Esophagus squamous epithelium (tissue), 5 donors: ENCODE measurements around the gene PDZD8. TPM values are rescaled to one million over a fixed set of nuclear protein-coding genes. Genes with fewer than 3 reads are reported as not detected.

Source experiments
- DNase-seq: peaks from one replicate; lab custom pipeline; 2025; lab: John Stamatoyannopoulos, UW
- H3K27ac ChIP-seq, 4 donors: fragments of 200-600 bp; sonication (generic); one replicate each; pipeline ENCODE4 v1.5.1; 2016 to 2019; ENCODE audit warnings: mild to moderate bottlenecking in 1 of 4
- H3K27me3 ChIP-seq, 4 donors: fragments of 200-600 bp; sonication (generic); 1 replicate in 3 of 4; 2 replicates in 1 of 4; pipeline versions ENCODE4 v1.5.1 to v1.6.0; 2017 to 2021; ENCODE audit warnings: antibody characterized with exemption in 1 of 4
- H3K36me3 ChIP-seq, 3 donors: fragments of 200-600 bp; sonication (generic); one replicate each; pipeline ENCODE4 v1.5.1; 2016 to 2019
- H3K4me1 ChIP-seq, 3 donors: fragments of 200-600 bp; sonication (generic); one replicate each; pipeline ENCODE4 v1.5.1; 2017 to 2019
- H3K4me3 ChIP-seq, 4 donors: fragments of 200-600 bp; sonication (generic); 1 replicate in 3 of 4; 2 replicates in 1 of 4; pipeline ENCODE4 v1.5.1; 2016 to 2019; ENCODE audit warnings: mild to moderate bottlenecking in 2 of 4, moderate library complexity in 1 of 4
- H3K9me3 ChIP-seq, 3 donors: fragments of 200-600 bp; sonication (generic); one replicate each; pipeline ENCODE4 v1.5.1; 2016 to 2019
- CTCF ChIP-seq, 6 experiments: fragments of 450-650 bp in 4 of 6; fragments of 200-600 bp in 2 of 6; sonication (generic) in 2 of 6; IDR thresholded peaks; one replicate each; pipeline ENCODE4 v1.5.1; 2016 to 2019; ENCODE audit warnings: antibody characterized with exemption in 6 of 6, mild to moderate bottlenecking in 4 of 6, moderate library complexity in 4 of 6
- POLR2A ChIP-seq, 4 donors: fragments of 450-650 bp; IDR thresholded peaks; one replicate each; pipeline ENCODE4 v1.6.1; 2017; ENCODE audit warnings: antibody characterized with exemption in 4 of 4, mild to moderate bottlenecking in 4 of 4, moderate library complexity in 3 of 4
- WGBS, 2 donors: methylation state at CpG; one replicate each; pipeline ENCODE4 v1.1.5; 2018; 5-methylcytosine and 5-hydroxymethylcytosine counted together
- intact Hi-C: fragments of 100-400 bp; cut with DNase I; formaldehyde crosslinking; loops from one replicate; pipeline ENCODE4 v1.15.0; 2022
- total RNA-seq, 4 donors: library from RNA; depleted of rRNA; stranded (reverse); fragments of >200 nt; gene quantifications; one replicate each; pipeline ENCODE4 v1.1.0, GENCODE V29; 2016
- donor health status: DM: yes; HTN: yes; CAD: no.

The PDZD8 gene
- total RNA-seq, 4 donors from 2014 or later, result 28.1 to 39.2 (median 32.9) TPM

- no peaks in the 10 kb centered on the region for H3K9me3 ChIP-seq
- 62 to 70% methylated on average over 10 to 13 of the region's 13 CpGs for WGBS, 2 donors
- intact Hi-C loops, result no loop called here
- H3K4me3 ChIP-seq, result no peak overlapping the region
- H3K36me3 ChIP-seq, result no peaks in the 10 kb centered on the region
- H3K27me3 ChIP-seq, result no peaks in the 10 kb centered on the region
- no peaks in the 10 kb centered on the region for H3K4me1 ChIP-seq
- DNase-seq, result no peak
- TF ChIP-seq CTCF (IDR thresholded peaks at IDR 0.05) (no peak), POLR2A (IDR thresholded peaks at IDR 0.05) (no peak)
- H3K27ac ChIP-seq, result no peak overlapping the region
These were observed 102.8 kb downstream of the PDZD8 start for GRCh38 chr10:117272195-117273076.

DNA sequence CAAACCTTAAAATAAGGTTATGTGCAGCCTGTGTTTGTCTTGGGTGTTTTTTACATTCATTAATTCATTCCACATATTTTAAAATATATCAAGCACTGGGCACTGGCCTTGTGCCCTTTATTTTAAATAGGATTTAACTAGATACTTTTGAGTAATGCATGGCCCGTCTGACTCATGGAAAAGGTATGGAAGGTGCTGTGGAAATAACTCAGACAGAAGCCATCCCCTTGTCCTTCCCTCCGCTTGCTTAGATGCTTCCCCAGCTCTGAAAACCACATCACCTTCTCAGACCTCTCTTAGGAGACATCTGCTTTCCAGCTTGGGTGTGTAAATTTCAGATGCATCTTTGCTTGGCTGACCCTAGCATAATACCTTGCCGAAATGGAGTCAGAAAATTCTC lies 103.8 kb downstream of the PDZD8 start:
- Histone ChIP-seq H3K9me3 (no peaks in the 10 kb centered on the region), H3K36me3 (no peaks in the 10 kb centered on the region), H3K27ac (no peak overlapping the region), H3K4me1 (no peaks in the 10 kb centered on the region), H3K4me3 (no peak overlapping the region), H3K27me3 (no peaks in the 10 kb centered on the region)
- WGBS, 2 donors, result 50 to 62% methylated on average over 3 of the region's 3 CpGs
- TF ChIP-seq CTCF (IDR thresholded peaks at IDR 0.05) (no peak), POLR2A (IDR thresholded peaks at IDR 0.05) (no peak)
- intact Hi-C loops, result no loop called here
- no peak for DNase-seq

GRCh38 chr10:117268907-117269306 lies 106.3 kb downstream of the PDZD8 start:
- H3K9me3 ChIP-seq, result no peaks in the 10 kb centered on the region
- intact Hi-C loops, result no loop called here

GRCh38 chr10:117268258-117268657 lies 107.0 kb downstream of the PDZD8 start:
- intact Hi-C loops, result no loop called here
- WGBS, 2 donors, result 84 to 85% methylated on average over 3 to 4 of the region's 4 CpGs

More at GRCh38 chr10:117268907-117269306, 106.3 kb downstream of the PDZD8 start:
- Histone ChIP-seq H3K27me3 (peaks cover 0 to 5% (median 0%) of the 10 kb centered on the region in 4 donors), H3K27ac (no peak overlapping the region), H3K36me3 (no peaks in the 10 kb centered on the region), H3K4me1 (no peaks in the 10 kb centered on the region), H3K4me3 (no peak overlapping the region)
- TF ChIP-seq CTCF (IDR thresholded peaks at IDR 0.05) (no peak), POLR2A (IDR thresholded peaks at IDR 0.05) (no peak)
- WGBS, 2 donors, result 92 to 97% methylated on average over 2 of the region's 2 CpGs
- DNase-seq, result no peak

More at GRCh38 chr10:117268258-117268657, 107.0 kb downstream of the PDZD8 start:
- no peak for TF ChIP-seq POLR2A (IDR thresholded peaks at IDR 0.05)
- TF ChIP-seq CTCF (IDR thresholded peaks at IDR 0.05), result no peak
- Histone ChIP-seq H3K36me3 (no peaks in the 10 kb centered on the region), H3K9me3 (no peaks in the 10 kb centered on the region), H3K27me3 (peaks cover 0 to 12% (median 0%) of the 10 kb centered on the region in 4 donors), H3K27ac (no peak overlapping the region), H3K4me3 (no peak overlapping the region), H3K4me1 (no peaks in the 10 kb centered on the region)
- DNase-seq, result no peak
